Heart right ventricle (tissue), 16 donors: ENCODE data around the gene TESMIN. TPM values are rescaled to one million over a fixed set of nuclear protein-coding genes. Genes with fewer than 3 reads are reported as not detected.

Experiments
- ATAC-seq, 8 donors: fragments of 200-7000 bp; cut with Tn5 transposase; one replicate each; pipeline ENCODE4 v1.9.1; 2020; ENCODE audit warnings: mild to moderate bottlenecking in 8 of 8, moderate library complexity in 8 of 8, moderate number of reproducible peaks in 1 of 8
- DNase-seq, 2 donors: peaks; one replicate each; pipeline ENCODE4 v3.0.0-alpha.2; 2020
- H3K27ac ChIP-seq, 10 donors: fragments of 200-600 bp; sonication (generic) in 2 of 10; one replicate each; pipeline versions ENCODE4 v1.5.0 to v1.8.0; 2020 to 2022; ENCODE audit warnings: mild to moderate bottlenecking in 3 of 10
- H3K27me3 ChIP-seq, 7 donors: fragments of 200-600 bp; one replicate each; pipeline ENCODE4 v1.8.0; 2021 to 2022; ENCODE audit warnings: mild to moderate bottlenecking in 2 of 7
- H3K36me3 ChIP-seq, 9 donors: fragments of 200-600 bp; sonication (generic) in 1 of 9; one replicate each; pipeline versions ENCODE4 v1.5.0 to v1.8.0; 2020 to 2022; ENCODE audit warnings: mild to moderate bottlenecking in 2 of 9
- H3K4me1 ChIP-seq, 9 donors: fragments of 200-600 bp; sonication (generic) in 1 of 9; one replicate each; pipeline versions ENCODE4 v1.5.0 to v1.8.0; 2020 to 2022; ENCODE audit warnings: mild to moderate bottlenecking in 4 of 9
- H3K4me3 ChIP-seq, 10 donors: fragments of 200-600 bp; sonication (generic) in 2 of 10; one replicate each; pipeline versions ENCODE4 v1.5.0 to v1.8.0; 2020 to 2022; ENCODE audit warnings: mild to moderate bottlenecking in 7 of 10, moderate library complexity in 2 of 10
- H3K9me3 ChIP-seq, 11 donors: fragments of 200-600 bp in 10 of 11; sonication (generic) in 2 of 11; one replicate each; pipeline versions ENCODE4 v1.5.0 to v1.8.0; 2013 to 2022; ENCODE audit warnings: mild to moderate bottlenecking in 2 of 11, control low read depth in 1 of 11, moderate library complexity in 1 of 11
- CTCF ChIP-seq, 9 donors: fragments of 200-600 bp; sonication (generic) in 2 of 9; IDR thresholded peaks; one replicate each; pipeline versions ENCODE4 v1.5.0 to v1.8.0; 2021 to 2022; ENCODE audit warnings: antibody characterized with exemption in 9 of 9, mild to moderate bottlenecking in 5 of 9, moderate library complexity in 1 of 9
- WGBS, 2 donors: extraction: QIAGEN DNeasy Blood & Tissue Kit; methylation state at CpG; one replicate each; pipeline ENCODE4 v1.1.7; 2013; ENCODE audit warnings: inconsistent platforms in 1 of 2; 5-methylcytosine and 5-hydroxymethylcytosine counted together
- intact Hi-C, 10 donors: fragments of 100-400 bp; cut with DNase I; formaldehyde crosslinking; loops; one replicate each; pipeline versions ENCODE4 v1.11.1 to v1.14.2; 2022
- polyA plus RNA-seq, 2 donors: library from polyadenylated mRNA; stranded (reverse); fragments of 200-250 nt; gene quantifications; one replicate each; pipeline ENCODE4 v1.2.3, GENCODE V29; 2013
- total RNA-seq, 10 donors: library from RNA; stranded (reverse); fragmentation: NEBNext Ultra II Directional in 3 of 10; extraction: Animal tissue kit (Norgen Biotek cat#: 25700) in 3 of 10; gene quantifications; one replicate each; pipeline versions ENCODE4 v1.2.1 to v1.2.4, GENCODE V29; 2021 to 2023
- donor health status: Arrhythmogenic right ventricular cardiomyopathy.
- donor health status: ischemic (EF 13 %, LVEDD 7.1; RV severe dilation, severe dysfunction).
- donor health status: healthy with polysubstance abuse.
- donor health status: DM: no; HTN: yes; CAD: no.
- donor health status: DM: no; HTN: no; CAD: no.
- donor health status: ischemic (EF 25% LVEDD 6.9; RV normal size, moderate dysfunction).
- donor health status: ischemic (EF 25% LVEDD 5.7; RV mildly dilated, moderate dysfunction).
- donor health status: healthy.
- donor health status: DM: yes; HTN: yes; CAD: no.
- donor health status: Ischemic cardiomyopathy.
- donor health status: ischemic (EF 35%, LVEDD 5.7; RV mildly dilated, moderate dysfunction).
- donor health status: nonischemic (EF 11% LVEDD 7.7; RV severe dilation, severe dysfunction).
- donor health status: DM: yes; HTN: yes; CAD: no.
- donor health status: PGD.
- donor health status: ischemic (EF 29% LVEDD 5.4; RV normal size, mild dysfunction).
- donor health status: nonischemic (EF 23%, LVEDD 6.1; RV moderate dilation, normal function).

The TESMIN gene
- total and polyA plus RNA-seq, 12 donors = 0.13 to 2.6 (median 0.63) TPM; not detected in 2

- no peak overlapping the region for H3K4me3 ChIP-seq
- ATAC-seq (no peak), DNase-seq (no peak)
- peaks cover 0 to 9% (median 0%) of the 10 kb centered on the region in 11 donors for H3K9me3 ChIP-seq
- no peak for TF ChIP-seq CTCF (IDR thresholded peaks at IDR 0.05)
- intact Hi-C loops = no loop called here
- no peak overlapping the region for H3K27ac ChIP-seq
- peaks cover 0 to 16% (median 8%) of the 10 kb centered on the region in 9 donors for H3K4me1 ChIP-seq
- H3K36me3 ChIP-seq = no peaks in the 10 kb centered on the region
- peaks cover 0 to 5% (median 0%) of the 10 kb centered on the region in 7 donors for H3K27me3 ChIP-seq
- WGBS, 2 donors = 89 to 91% methylated on average over 11 of the region's 11 CpGs
These were observed 77.3 kb downstream of the TESMIN start for GRCh38 chr11:68673991-68674390.

GRCh38 chr11:68673306-68673945 is 77.9 kb downstream of the TESMIN start:
- intact Hi-C loops = no loop called here
- no peak overlapping the region for H3K27ac ChIP-seq
- peaks cover 0 to 16% (median 8%) of the 10 kb centered on the region in 9 donors for H3K4me1 ChIP-seq
- ATAC-seq = peak in 1 of 8 donors; percentile 54
- no peak for DNase-seq
- H3K4me3 ChIP-seq = no peak overlapping the region
- peaks cover 0 to 5% (median 0%) of the 10 kb centered on the region in 7 donors for H3K27me3 ChIP-seq
- peaks cover 0 to 9% (median 0%) of the 10 kb centered on the region in 11 donors for H3K9me3 ChIP-seq
- TF ChIP-seq CTCF (IDR thresholded peaks at IDR 0.05) = no peak
- no peaks in the 10 kb centered on the region for H3K36me3 ChIP-seq
- 88 to 94% methylated on average over 6 of the region's 6 CpGs for WGBS, 2 donors

- intact Hi-C loops = no loop called here
- peaks cover 0 to 9% (median 0%) of the 10 kb centered on the region in 11 donors for H3K9me3 ChIP-seq
- no peak for TF ChIP-seq CTCF (IDR thresholded peaks at IDR 0.05)
- ATAC-seq (peak in 1 of 8 donors; percentile 30), DNase-seq (no peak)
- H3K36me3 ChIP-seq = no peaks in the 10 kb centered on the region
- no peak overlapping the region for H3K27ac ChIP-seq
- H3K27me3 ChIP-seq = peaks cover 0 to 16% (median 2%) of the 10 kb centered on the region in 7 donors
- peaks cover 0 to 6% (median 0%) of the 10 kb centered on the region in 9 donors for H3K4me1 ChIP-seq
- WGBS, 2 donors = 83 to 86% methylated on average over 33 of the region's 33 CpGs
- H3K4me3 ChIP-seq = no peak overlapping the region
These were observed 80.9 kb downstream of the TESMIN start for GRCh38 chr11:68670208-68670992.

GRCh38 chr11:68669301-68670090 is 81.8 kb downstream of the TESMIN start:
- intact Hi-C loops = no loop called here

More at GRCh38 chr11:68669301-68670090, 81.8 kb downstream of the TESMIN start:
- H3K36me3 ChIP-seq = no peaks in the 10 kb centered on the region
- 75 to 81% methylated on average over 27 of the region's 27 CpGs for WGBS, 2 donors
- H3K27me3 ChIP-seq = peaks cover 0 to 24% (median 11%) of the 10 kb centered on the region in 7 donors
- H3K4me3 ChIP-seq = no peak overlapping the region
- H3K9me3 ChIP-seq = peaks cover 0 to 9% (median 0%) of the 10 kb centered on the region in 11 donors
- ATAC-seq (no peak), DNase-seq (no peak)
- H3K4me1 ChIP-seq = peaks cover 0 to 6% (median 0%) of the 10 kb centered on the region in 9 donors
- no peak overlapping the region for H3K27ac ChIP-seq
- TF ChIP-seq CTCF (IDR thresholded peaks at IDR 0.05) = no peak
